Tibial nerve (tissue), 4 donors: ENCODE results near the gene C5.

ENCODE experiments used
- EP300 ChIP-seq, 2 donors: sonication (generic); formaldehyde crosslinking; IDR thresholded peaks; one replicate each; pipeline ENCODE4 v1.6.1; 2017; ENCODE audit warnings: antibody characterized with exemption in 2 of 2, mild to moderate bottlenecking in 1 of 2
- POLR2A ChIP-seq, 2 donors: fragments of 450-650 bp; IDR thresholded peaks; one replicate each; pipeline ENCODE4 v1.6.1; 2017; ENCODE audit warnings: antibody characterized with exemption in 2 of 2, mild to moderate bottlenecking in 2 of 2, moderate library complexity in 2 of 2
- TF ChIP-seq, protein P1 (sequence below), 5 experiments: fragments of 200-600 bp in 3 of 5; fragments of 450-650 bp in 2 of 5; sonication (generic) in 3 of 5; IDR thresholded peaks; one replicate each; pipeline ENCODE4 v1.5.1; 2016 to 2019; ENCODE audit warnings: antibody characterized with exemption in 5 of 5, mild to moderate bottlenecking in 3 of 5, moderate library complexity in 2 of 5

- TF ChIP-seq, protein P1, sequence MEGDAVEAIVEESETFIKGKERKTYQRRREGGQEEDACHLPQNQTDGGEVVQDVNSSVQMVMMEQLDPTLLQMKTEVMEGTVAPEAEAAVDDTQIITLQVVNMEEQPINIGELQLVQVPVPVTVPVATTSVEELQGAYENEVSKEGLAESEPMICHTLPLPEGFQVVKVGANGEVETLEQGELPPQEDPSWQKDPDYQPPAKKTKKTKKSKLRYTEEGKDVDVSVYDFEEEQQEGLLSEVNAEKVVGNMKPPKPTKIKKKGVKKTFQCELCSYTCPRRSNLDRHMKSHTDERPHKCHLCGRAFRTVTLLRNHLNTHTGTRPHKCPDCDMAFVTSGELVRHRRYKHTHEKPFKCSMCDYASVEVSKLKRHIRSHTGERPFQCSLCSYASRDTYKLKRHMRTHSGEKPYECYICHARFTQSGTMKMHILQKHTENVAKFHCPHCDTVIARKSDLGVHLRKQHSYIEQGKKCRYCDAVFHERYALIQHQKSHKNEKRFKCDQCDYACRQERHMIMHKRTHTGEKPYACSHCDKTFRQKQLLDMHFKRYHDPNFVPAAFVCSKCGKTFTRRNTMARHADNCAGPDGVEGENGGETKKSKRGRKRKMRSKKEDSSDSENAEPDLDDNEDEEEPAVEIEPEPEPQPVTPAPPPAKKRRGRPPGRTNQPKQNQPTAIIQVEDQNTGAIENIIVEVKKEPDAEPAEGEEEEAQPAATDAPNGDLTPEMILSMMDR (IDR thresholded peaks at IDR 0.05): no peak
- TF ChIP-seq EP300 (IDR thresholded peaks at IDR 0.05): no peak
- no peak for TF ChIP-seq POLR2A (IDR thresholded peaks at IDR 0.05)
Observed at GRCh38 chr9:120983259-120983837, 66.7 kb downstream of the C5 start.
